Activated T-helper 2 cell treated with anti-CD3 and anti-CD28 coated beads, Interferon-gamma antibody, Interleukin-2, Interleukin-4, amounts not matched to agents 10 μg/mL and 5 μg/mL and 100 μg/mL, durations not matched to agents 14 hours and 24 hours and 36 hours (primary cell): ENCODE measurements around the gene TRIO. TPM values are rescaled to one million over a fixed set of nuclear protein-coding genes. Genes with fewer than 3 reads are reported as not detected.
A peak's percentile ranks its signal among the peaks of the same experiment; 100 is the strongest.

ENCODE experiments used
- DNase-seq: peaks from one replicate; pipeline ENCODE4 v3.0.0; 2021; ENCODE audit warnings: low spot score
- H3K27ac Mint-ChIP-seq: one replicate; pipeline ENCODE4 v1.8.0; 2021; ENCODE audit warnings: mixed read lengths
- H3K27me3 Mint-ChIP-seq: one replicate; pipeline ENCODE4 v1.8.0; 2021; ENCODE audit warnings: low read depth, mixed read lengths
- H3K36me3 Mint-ChIP-seq: one replicate; pipeline ENCODE4 v1.8.0; 2021; ENCODE audit warnings: low read depth, mixed read lengths
- H3K4me1 Mint-ChIP-seq: one replicate; pipeline ENCODE4 v1.8.0; 2021; ENCODE audit warnings: low read depth, mixed read lengths
- H3K4me3 Mint-ChIP-seq: one replicate; pipeline ENCODE4 v1.8.0; 2021; ENCODE audit warnings: low read depth, mild to moderate bottlenecking, moderate library complexity, mixed read lengths
- H3K9me3 Mint-ChIP-seq: one replicate; pipeline ENCODE4 v1.8.0; 2021; ENCODE audit warnings: mixed read lengths
- intact Hi-C: fragments of 100-400 bp; cut with micrococcal nuclease; formaldehyde crosslinking; loops from one replicate; pipeline ENCODE4 v1.15.1; 2023
- total RNA-seq: library from RNA; stranded (reverse); gene quantifications from 2 replicates; pipeline ENCODE4 v1.2.3, GENCODE V29; 2022

The TRIO gene
- total RNA-seq, 1 donor from 2014 or later = 28.7 TPM

DNA sequence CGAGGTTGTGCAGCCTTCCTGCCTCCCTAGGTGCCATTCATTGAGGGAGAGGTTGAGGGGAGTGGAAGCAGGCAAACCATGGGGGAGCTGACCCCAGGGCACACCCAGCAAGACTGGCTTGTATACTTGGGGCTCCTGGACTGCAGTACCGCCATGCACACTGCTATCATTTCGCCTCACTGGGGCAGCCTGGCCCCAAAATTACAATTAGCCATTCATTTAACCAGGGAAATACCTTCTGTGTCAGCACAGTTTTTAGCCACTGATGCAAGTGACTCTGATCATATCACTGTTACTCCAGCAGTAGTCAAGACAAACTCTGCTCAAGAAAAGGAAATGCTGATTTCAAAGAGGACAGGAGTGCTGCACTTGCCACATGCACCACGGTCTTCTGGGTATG lies 109.7 kb downstream of the TRIO start:
- Mint-ChIP-seq H3K4me1 (no peaks in the 10 kb centered on the region), H3K27me3 (no peaks in the 10 kb centered on the region), H3K4me3 (no peak overlapping the region), H3K27ac (no peak overlapping the region), H3K36me3 (no peaks in the 10 kb centered on the region), H3K9me3 (peaks cover 5% of the 10 kb centered on the region)
- intact Hi-C loops = no loop called here
- no peak for DNase-seq

DNA sequence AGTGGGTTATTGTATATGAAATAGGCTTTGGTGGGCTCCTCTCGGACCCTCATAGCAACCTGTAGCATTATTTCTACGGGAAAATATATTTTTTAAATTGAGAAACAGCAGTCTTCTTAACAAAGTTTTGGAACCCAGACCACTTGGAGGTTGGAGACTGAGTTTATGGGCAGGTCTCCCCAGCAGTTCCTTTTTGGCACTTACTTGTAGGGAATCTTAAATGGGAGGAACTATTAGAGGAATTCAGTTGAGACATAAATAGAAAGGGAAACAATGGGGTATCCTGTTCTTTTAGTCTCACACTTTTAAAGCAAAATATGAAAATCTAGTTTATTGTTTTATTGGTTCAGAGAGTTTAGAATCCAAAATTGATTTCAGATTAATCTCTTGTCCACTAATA lies 111.5 kb downstream of the TRIO start:
- intact Hi-C loops = no loop called here
- Mint-ChIP-seq H3K27ac (no peak overlapping the region), H3K27me3 (no peaks in the 10 kb centered on the region), H3K36me3 (no peaks in the 10 kb centered on the region), H3K4me1 (no peaks in the 10 kb centered on the region), H3K4me3 (no peak overlapping the region), H3K9me3 (peaks cover 5% of the 10 kb centered on the region)
- no peak for DNase-seq

DNA sequence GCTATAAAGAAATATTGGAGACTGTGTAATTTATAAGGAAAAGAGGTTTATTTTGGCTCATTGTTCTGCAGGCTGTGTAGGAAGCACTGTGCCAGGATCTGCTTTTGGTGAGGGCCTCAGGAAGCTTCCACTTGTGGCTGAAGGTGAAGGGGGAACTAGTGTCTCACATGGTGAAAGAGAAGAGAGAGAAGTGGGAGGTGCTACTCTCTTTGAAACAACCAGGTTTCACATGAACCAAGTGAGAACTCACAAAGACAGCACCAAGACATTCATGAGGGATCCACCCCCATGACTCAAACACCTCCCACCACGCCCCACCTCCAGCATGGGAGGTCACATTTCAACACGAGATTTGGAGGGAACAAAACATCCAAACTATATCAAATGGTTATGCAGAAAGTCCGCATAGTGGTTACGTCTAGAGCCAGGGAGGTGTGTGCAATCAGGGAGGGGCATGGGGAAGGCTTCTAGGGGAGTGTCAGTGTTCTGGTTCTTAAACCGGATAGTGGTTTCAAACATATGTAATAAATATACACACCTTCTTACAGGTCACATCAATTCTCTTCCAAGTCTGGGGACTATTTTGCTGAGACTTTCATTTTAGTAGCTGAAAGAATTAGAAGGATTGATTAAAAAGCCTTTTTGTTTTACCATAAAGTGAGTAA lies 113.0 kb downstream of the TRIO start:
- intact Hi-C loops = no loop called here
- Mint-ChIP-seq H3K27me3 (no peaks in the 10 kb centered on the region), H3K36me3 (no peaks in the 10 kb centered on the region), H3K4me1 (no peaks in the 10 kb centered on the region), H3K9me3 (peaks cover 5% of the 10 kb centered on the region), H3K4me3 (no peak overlapping the region), H3K27ac (no peak overlapping the region)
- DNase-seq = no peak

DNA sequence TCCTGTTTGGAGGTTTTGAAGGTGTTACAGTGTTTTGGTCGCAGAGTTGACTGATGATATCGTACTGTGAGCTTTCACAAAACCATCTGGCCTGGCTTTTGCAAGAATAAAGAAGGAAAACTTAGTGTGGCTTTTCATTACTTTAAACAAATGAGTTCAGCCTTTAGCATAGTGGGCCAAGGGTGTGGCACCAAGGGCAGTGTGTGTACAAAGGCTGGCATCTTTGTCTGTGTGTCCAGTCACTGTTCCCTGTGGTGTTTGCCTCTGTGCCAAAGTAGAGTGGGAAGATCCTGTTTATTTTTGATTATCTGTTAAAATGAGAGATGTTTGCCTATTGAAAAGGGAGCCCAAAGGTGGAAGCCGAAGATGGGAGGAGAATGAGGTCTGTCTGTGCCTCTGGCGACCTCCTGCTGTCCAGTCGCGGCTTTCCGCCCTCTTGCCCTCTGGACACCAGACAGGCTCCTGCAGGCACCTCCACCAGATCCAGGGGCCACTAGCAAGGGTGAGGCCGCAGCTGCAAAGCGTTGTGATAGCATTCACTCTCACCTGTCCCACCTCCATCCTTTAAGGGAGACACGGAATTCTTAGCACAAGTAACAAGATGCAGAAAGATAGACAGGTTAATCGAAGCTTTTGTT lies 113.7 kb downstream of the TRIO start:
- no peak for DNase-seq
- Mint-ChIP-seq H3K4me3 (no peak overlapping the region), H3K9me3 (peaks cover 5% of the 10 kb centered on the region), H3K36me3 (no peaks in the 10 kb centered on the region), H3K27me3 (peaks cover 2% of the 10 kb centered on the region), H3K27ac (no peak overlapping the region), H3K4me1 (no peaks in the 10 kb centered on the region)
- intact Hi-C loops = no loop called here

DNA sequence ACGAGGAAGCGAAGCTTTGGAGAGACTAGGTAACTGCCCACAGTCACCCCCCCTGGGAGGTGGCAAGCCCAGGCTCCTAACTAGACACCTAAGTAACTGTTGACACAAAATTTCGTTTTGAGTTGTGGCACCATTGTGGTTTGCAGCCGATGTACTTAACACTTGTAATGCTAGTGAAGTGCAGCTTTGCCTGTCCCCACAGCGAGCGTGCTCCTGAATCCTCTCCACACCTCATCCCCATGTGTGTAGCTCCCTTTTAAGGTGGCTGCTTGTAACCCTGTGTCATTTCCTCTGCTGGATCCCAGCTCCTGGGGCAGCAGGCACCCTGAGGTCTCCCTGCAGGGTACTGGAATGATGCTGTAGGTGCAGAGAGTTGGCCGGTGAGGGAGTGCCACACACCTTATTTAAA lies 114.9 kb downstream of the TRIO start:
- no peak overlapping the region for H3K4me3 Mint-ChIP-seq
- DNase-seq = no peak
- H3K27me3 Mint-ChIP-seq = peaks cover 8% of the 10 kb centered on the region
- peaks cover 5% of the 10 kb centered on the region for H3K9me3 Mint-ChIP-seq
- intact Hi-C loops = no loop called here
- no peaks in the 10 kb centered on the region for H3K4me1 Mint-ChIP-seq
- H3K27ac Mint-ChIP-seq = no peak overlapping the region
- H3K36me3 Mint-ChIP-seq = no peaks in the 10 kb centered on the region

DNA sequence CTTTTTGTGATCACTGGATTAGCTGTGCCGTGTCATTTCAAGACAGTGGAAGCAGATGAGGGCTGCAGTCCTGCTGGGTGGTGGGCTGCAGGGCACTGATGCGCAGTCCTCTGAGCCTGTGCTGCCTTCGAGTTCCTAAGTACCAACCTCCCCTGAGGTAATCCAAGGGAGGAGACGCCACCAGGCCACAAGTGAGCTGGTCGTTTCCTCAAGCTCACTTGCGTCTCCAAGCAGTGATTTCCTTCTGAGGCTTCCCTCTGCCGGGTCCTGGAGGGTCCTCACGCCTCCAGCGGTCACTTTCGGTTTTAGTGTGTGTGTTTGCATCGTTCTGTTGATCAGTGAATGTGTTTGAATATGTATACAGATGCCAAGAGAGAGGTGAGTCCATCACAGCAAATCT lies 115.7 kb downstream of the TRIO start:
- Mint-ChIP-seq H3K27ac (no peak overlapping the region), H3K27me3 (peaks cover 14% of the 10 kb centered on the region), H3K9me3 (peaks cover 5% of the 10 kb centered on the region), H3K4me1 (no peaks in the 10 kb centered on the region), H3K4me3 (no peak overlapping the region), H3K36me3 (no peaks in the 10 kb centered on the region)
- no peak for DNase-seq
- intact Hi-C loops = no loop called here

DNA sequence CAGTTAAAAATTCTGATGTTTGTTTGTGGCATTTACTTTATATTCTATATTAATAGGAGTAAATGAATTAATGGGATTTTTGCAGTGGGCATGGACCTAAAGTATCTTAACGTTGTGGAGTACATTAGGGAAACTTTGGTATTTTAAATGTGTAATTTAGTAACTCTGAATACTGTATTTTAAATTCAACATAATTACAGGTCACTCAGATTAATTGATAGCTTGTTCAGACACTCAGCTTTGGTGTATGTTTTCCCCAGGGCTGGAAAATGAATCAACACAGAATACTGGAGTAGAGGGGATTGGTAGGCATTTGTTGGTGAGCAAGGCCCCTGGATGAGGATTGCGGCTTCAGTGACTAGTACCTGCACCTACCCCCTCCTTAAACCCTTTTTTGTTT lies 117.5 kb downstream of the TRIO start:
- intact Hi-C loops = loop anchor here (10.0 kb wide), 1 partner anchor 116 kb away; the partner anchor contains the start of gene TRIO

DNA sequence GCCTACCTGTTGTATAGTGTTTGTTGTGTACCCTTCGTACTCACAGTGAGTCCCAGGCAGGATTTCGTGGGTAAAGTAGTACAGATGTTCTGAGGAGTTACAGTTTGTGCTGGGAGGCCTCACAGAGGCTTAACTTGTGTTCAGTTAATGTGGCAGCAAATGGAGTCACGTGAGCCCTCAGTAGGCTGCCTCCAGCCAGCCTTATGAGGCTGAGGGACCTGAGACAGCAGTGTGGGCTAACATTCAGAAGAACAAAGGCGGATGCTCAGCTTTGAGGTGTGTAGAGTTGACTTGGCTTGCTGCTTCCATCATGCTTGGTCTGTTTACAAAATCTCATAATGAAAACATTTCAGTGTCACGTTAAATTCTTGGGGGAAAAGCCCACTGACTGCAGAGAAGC lies 118.1 kb downstream of the TRIO start:
- peaks cover 23% of the 10 kb centered on the region for H3K27me3 Mint-ChIP-seq
- H3K36me3 Mint-ChIP-seq = no peaks in the 10 kb centered on the region
- H3K9me3 Mint-ChIP-seq = peaks cover under 1% of the 10 kb centered on the region
- H3K4me3 Mint-ChIP-seq = no peak overlapping the region
- DNase-seq = no peak
- H3K4me1 Mint-ChIP-seq = peaks cover 6% of the 10 kb centered on the region
- intact Hi-C loops = loop anchor here (10.0 kb wide), 1 partner anchor 116 kb away; the partner anchor contains the start of gene TRIO
- no peak overlapping the region for H3K27ac Mint-ChIP-seq

More for the DNA sequence above, 117.5 kb downstream of the TRIO start:
- no peak for DNase-seq
- H3K4me3 Mint-ChIP-seq = no peak overlapping the region
- peaks cover 6% of the 10 kb centered on the region for H3K4me1 Mint-ChIP-seq
- no peaks in the 10 kb centered on the region for H3K36me3 Mint-ChIP-seq
- no peak overlapping the region for H3K27ac Mint-ChIP-seq
- peaks cover 5% of the 10 kb centered on the region for H3K9me3 Mint-ChIP-seq
- peaks cover 23% of the 10 kb centered on the region for H3K27me3 Mint-ChIP-seq

DNA sequence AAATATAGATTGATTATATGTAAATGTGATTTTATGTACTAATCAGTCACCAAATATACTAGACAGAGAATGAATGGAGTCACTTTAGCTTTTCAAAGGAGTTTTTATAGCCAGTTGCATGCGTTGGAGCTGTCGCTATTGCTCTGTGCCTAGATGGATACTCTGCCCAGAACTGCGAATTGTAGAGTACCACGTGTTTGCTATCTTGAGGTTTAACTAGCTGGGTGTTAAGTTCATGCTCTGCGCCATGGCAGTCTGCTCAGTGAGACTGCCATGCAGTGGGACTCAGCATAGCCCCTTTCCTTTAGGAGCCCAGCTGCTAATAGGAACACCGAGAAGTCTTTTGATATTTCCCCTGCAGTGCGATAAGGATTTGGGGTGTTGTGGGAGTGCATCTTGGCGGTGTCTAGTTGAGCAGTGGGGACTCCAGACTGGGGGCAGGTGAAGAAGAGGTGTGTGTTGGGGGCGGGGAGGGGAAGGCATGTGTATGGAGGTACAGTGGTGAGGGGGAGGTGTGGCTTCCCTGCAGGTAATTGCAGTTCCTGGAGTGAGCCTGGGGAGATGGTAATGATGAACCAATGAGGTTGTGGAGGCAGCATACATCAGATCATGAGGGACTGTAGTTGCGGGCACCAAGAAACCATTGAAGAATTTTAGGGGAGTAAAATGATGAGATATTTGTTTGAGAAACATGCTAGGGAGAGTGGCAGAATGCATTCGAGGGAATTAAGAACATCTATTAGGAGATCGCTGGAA lies 118.9 kb downstream of the TRIO start:
- Mint-ChIP-seq H3K27ac (no peak overlapping the region), H3K4me1 (peaks cover 6% of the 10 kb centered on the region), H3K27me3 (peaks cover 24% of the 10 kb centered on the region), H3K9me3 (no peaks in the 10 kb centered on the region), H3K36me3 (no peaks in the 10 kb centered on the region), H3K4me3 (no peak overlapping the region)
- intact Hi-C loops = loop anchor here (10.0 kb wide), 1 partner anchor 117 kb away; the partner anchor contains the start of gene TRIO
- DNase-seq = no peak

DNA sequence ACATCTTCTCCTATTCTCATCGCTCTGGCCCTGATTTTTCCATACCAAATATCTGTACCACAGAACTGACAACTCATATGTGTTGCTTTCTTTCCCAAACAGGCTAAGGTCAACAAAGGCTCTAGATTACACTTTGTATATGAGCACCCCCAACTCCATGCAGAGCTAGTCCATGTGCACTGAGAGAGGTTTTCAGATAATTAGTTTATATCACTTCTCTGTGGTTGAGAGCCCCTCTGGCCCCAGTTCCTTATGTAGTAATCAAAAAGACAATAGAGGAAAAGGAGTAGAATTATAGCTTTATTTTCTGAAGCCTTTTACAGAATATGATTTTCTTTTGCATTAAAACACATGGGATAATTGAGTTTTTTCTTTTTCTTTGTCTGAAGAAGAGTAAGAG lies 120.0 kb downstream of the TRIO start:
- Mint-ChIP-seq H3K36me3 (no peaks in the 10 kb centered on the region), H3K4me3 (no peak overlapping the region), H3K27ac (no peak overlapping the region), H3K27me3 (peaks cover 27% of the 10 kb centered on the region), H3K9me3 (no peaks in the 10 kb centered on the region), H3K4me1 (peaks cover 10% of the 10 kb centered on the region)
- intact Hi-C loops = loop anchor here (10.0 kb wide), 1 partner anchor 118 kb away; the partner anchor contains the start of gene TRIO
- no peak for DNase-seq

DNA sequence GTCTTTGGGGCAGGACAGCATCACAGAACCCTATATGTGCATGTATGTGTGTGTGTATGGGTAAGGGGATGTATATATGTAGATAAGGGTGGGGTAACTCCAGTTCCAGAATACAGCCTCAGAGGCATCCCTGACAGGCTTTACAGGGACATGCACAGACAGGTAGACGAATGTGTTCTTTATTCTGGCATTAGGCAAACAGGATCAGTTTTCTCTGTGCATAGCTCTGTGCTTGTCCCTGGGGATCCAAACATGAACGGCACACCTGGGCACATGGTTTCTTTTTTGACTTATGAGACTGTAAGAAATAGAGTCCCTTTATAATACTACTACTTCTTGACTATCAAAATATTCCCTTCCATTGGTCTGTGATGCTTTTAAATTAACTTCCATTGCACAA lies 120.6 kb downstream of the TRIO start:
- peaks cover 27% of the 10 kb centered on the region for H3K27me3 Mint-ChIP-seq
- DNase-seq = no peak
- H3K9me3 Mint-ChIP-seq = no peaks in the 10 kb centered on the region
- peaks cover 13% of the 10 kb centered on the region for H3K4me1 Mint-ChIP-seq
- intact Hi-C loops = loop anchor here (10.0 kb wide), 1 partner anchor 119 kb away; the partner anchor contains the start of gene TRIO
- no peak overlapping the region for H3K4me3 Mint-ChIP-seq
- no peaks in the 10 kb centered on the region for H3K36me3 Mint-ChIP-seq
- no peak overlapping the region for H3K27ac Mint-ChIP-seq

DNA sequence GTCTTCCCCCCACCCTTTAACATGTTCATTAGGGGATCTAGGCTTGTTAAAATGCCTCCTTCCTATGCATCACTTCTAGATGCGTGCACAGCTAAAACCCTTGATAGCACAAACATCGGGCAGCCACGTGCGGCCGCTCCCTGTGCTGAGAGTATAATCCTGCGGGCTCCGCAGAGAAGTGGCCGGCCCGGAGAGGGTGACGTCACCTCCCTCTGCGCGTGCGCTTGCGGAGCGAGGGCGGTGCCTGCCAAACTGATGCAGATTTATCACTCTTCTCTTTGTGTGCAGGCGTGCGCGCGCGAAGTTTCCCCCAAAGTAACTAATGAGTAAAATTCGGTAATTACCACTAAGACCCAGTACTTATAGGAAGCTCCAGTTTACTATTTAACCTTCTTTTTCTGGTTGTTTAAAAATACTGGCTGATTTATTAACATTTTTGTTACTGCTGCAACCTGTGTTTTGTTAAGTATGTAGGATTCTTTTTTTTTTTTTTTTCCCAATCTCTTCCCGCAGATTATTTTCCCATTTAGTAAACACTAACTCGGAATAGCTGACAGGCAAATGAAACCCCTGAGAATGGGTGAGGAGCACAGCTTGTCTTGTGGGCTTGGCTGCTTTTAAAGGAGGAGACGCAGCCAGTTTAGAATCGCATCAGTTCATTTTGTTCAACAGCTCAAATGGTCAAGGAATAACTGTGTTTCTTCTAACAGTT lies 121.6 kb downstream of the TRIO start:
- no peak overlapping the region for H3K27ac Mint-ChIP-seq
- peaks cover 13% of the 10 kb centered on the region for H3K4me1 Mint-ChIP-seq
- intact Hi-C loops = loop anchor here (10.0 kb wide), 1 partner anchor 120 kb away; the partner anchor contains the start of gene TRIO
- no peaks in the 10 kb centered on the region for H3K36me3 Mint-ChIP-seq
- peaks cover 27% of the 10 kb centered on the region for H3K27me3 Mint-ChIP-seq
- H3K4me3 Mint-ChIP-seq = no peak overlapping the region
- H3K9me3 Mint-ChIP-seq = no peaks in the 10 kb centered on the region
- DNase-seq = peak; percentile 69
